IPS-NIHi11 (cell line): ENCODE results near the gene RABIF.
A peak's percentile ranks its signal among the peaks of the same experiment; 100 is the strongest.

Experiments
- DNase-seq: peaks from one replicate; pipeline ENCODE4 v3.0.0; 2012; ENCODE audit warnings: mixed read lengths, low spot score

The RABIF gene

GRCh38 chr1:202873026-202873425 lies 15.9 kb downstream of the RABIF start:
- no peak for DNase-seq

- DNase-seq, result no peak
Measured at GRCh38 chr1:202871367-202871766, 17.6 kb downstream of the RABIF start.

- no peak for DNase-seq
Measured at GRCh38 chr1:202862679-202863560, 26.0 kb downstream of the RABIF start.

- DNase-seq, result peak; percentile 96
Measured at GRCh38 chr1:202861420-202862132, 27.4 kb downstream of the RABIF start.

- peak; percentile 85 for DNase-seq
Measured at GRCh38 chr1:202860744-202861419, 28.1 kb downstream of the RABIF start.

- DNase-seq, result no peak
Measured at GRCh38 chr1:202858789-202859414, 30.0 kb downstream of the RABIF start.

GRCh38 chr1:202858331-202858730 lies 30.6 kb downstream of the RABIF start:
- no peak for DNase-seq

GRCh38 chr1:202857136-202857610 lies 31.8 kb downstream of the RABIF start:
- DNase-seq, result no peak

- no peak for DNase-seq
Measured at GRCh38 chr1:202856014-202856413, 32.9 kb downstream of the RABIF start.

- no peak for DNase-seq
Measured at GRCh38 chr1:202854787-202855186, 34.2 kb downstream of the RABIF start.

GRCh38 chr1:202852163-202852904 lies 36.6 kb downstream of the RABIF start:
- peak; percentile 83 for DNase-seq

- DNase-seq, result no peak
Measured at GRCh38 chr1:202850593-202851362, 38.2 kb downstream of the RABIF start.

GRCh38 chr1:202848191-202848542 lies 40.8 kb downstream of the RABIF start:
- DNase-seq, result no peak

GRCh38 chr1:202844935-202845334 lies 44.0 kb downstream of the RABIF start:
- DNase-seq, result peak; percentile 44

GRCh38 chr1:202844259-202844658 lies 44.7 kb downstream of the RABIF start:
- DNase-seq, result no peak

- no peak for DNase-seq
Measured at GRCh38 chr1:202843081-202843480, 45.9 kb downstream of the RABIF start.

- no peak for DNase-seq
Measured at GRCh38 chr1:202837746-202838262, 51.1 kb downstream of the RABIF start.

GRCh38 chr1:202836623-202837403 lies 52.1 kb downstream of the RABIF start:
- DNase-seq, result no peak

GRCh38 chr1:202835548-202836072 lies 53.3 kb downstream of the RABIF start:
- peak; percentile 40 for DNase-seq
